22Rv1 (cell line): Measurements from ENCODE around the gene NFIX.

Experiments
- H3K27ac ChIP-seq: fragments of 450-650 bp; 2 replicates; pipeline ENCODE4 v1.5.1; 2017
- CTCF ChIP-seq: fragments of 450-650 bp; IDR thresholded peaks from 2 replicates; pipeline ENCODE4 v1.5.1; 2017; ENCODE audit warnings: mild to moderate bottlenecking
- ZFX ChIP-seq: fragments of 450-650 bp; IDR thresholded peaks from 2 replicates; pipeline ENCODE4 v1.6.1; 2017; ENCODE audit warnings: antibody characterized with exemption, borderline replicate concordance

The NFIX gene

GRCh38 chr19:13138916-13139198, 143.6 kb downstream of the NFIX start:
- TF ChIP-seq CTCF (no peak), ZFX (no peak)

GRCh38 chr19:13139633-13140311, 144.5 kb downstream of the NFIX start:
- no peak overlapping the region for H3K27ac ChIP-seq

More at GRCh38 chr19:13138916-13139198, 143.6 kb downstream of the NFIX start:
- H3K27ac ChIP-seq, result no peak overlapping the region

GRCh38 chr19:13146763-13147563, 151.7 kb downstream of the NFIX start:
- no peak for TF ChIP-seq CTCF
- TF ChIP-seq ZFX, result no peak
- H3K27ac ChIP-seq, result no peak overlapping the region

More at GRCh38 chr19:13139633-13140311, 144.5 kb downstream of the NFIX start:
- TF ChIP-seq CTCF, result no peak
- no peak for TF ChIP-seq ZFX
